GM10847 (cell line): ENCODE measurements around the gene GPX3.

Experiments
- POLR2A ChIP-seq: IDR thresholded peaks from 2 replicates; pipeline ENCODE4 v1.6.1; 2011; ENCODE audit not compliant: insufficient read length; ENCODE audit errors: extremely low read depth

Gene GPX3

DNA sequence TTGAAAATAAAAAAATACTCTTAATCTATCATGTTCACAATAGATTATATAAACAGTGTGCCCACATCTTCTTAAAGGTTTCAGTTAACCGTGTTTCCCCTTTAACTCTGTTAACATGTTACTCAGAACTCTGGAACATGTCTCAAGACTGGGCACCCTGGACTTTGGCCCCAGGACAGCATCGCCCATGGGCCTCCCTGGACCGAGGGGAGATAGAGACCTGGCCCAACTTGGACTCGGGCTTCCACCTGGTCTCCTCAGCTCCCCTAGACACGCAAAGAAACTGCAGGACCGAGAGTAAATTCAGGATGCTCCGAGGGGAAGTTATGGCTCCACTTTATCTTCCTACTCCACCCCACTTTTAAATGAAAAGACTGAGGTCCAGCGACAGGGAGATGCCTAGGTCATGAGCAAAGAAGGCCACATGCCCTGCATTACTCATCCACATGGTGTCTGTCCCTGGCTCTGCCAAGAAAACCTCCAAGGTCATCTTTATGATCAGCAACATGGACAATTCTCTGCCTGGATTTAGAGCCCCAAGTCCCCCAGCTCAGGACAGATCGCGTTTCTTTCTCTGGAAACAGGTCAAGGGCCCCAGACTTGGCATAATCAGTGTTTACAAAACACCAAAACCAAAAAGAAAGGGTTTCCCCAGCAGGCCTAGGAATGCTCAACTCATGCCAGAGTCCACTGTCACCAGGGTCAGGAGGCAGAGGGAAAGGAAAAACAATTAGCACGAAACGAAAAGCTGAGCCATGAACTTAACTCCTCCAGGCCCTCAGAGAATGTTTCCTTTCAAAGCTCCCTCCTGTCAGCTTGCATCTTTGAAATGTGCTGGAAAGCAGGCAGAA lies 17.4 kb downstream of the GPX3 start:
- TF ChIP-seq POLR2A = no peak

DNA sequence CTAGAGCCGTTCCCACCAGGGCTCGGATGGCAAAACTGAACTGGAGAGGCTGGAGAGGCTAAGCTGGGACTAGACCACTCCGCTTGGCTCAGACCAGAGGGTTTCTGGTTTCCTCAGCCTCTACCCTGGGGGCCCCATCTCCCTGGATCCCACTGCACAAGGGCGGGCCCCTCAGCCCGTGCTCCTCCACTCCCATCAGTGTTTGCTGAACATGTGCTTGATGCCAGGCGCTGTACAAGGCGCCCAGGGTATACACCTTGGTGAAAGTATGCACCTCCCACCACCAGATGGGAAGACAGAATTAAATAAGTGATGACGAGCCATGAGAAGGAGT lies 18.0 kb downstream of the GPX3 start:
- no peak for TF ChIP-seq POLR2A

GRCh38 chr5:151038801-151039238 lies 18.4 kb downstream of the GPX3 start:
- TF ChIP-seq POLR2A = peak; percentile 11

DNA sequence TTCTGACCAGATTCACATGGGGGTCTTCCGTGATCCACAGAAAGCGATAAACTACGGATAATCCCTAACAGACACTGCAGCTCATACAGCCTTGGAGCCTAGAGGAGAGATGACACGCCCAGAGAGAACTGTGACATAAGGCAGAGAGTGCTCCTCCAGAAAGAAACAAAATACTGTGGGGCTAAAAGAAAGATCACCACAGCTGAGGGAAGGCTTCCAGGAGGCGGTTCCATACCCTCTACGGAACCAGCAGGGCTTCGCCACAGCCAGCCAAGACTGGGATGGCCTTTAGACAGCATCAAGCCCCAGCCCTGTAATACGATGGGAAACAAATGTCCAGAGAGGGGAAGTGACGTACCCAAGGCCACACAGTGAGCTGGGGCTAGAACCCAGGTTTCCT lies 19.3 kb downstream of the GPX3 start:
- no peak for TF ChIP-seq POLR2A

GRCh38 chr5:151040211-151040747 lies 19.9 kb downstream of the GPX3 start:
- no peak for TF ChIP-seq POLR2A

GRCh38 chr5:151041577-151042268 lies 21.3 kb downstream of the GPX3 start:
- TF ChIP-seq POLR2A = no peak

- TF ChIP-seq POLR2A = no peak
Observed at GRCh38 chr5:151042453-151043093, 22.2 kb downstream of the GPX3 start.

GRCh38 chr5:151047814-151048425 lies 27.5 kb downstream of the GPX3 start:
- TF ChIP-seq POLR2A = no peak

DNA sequence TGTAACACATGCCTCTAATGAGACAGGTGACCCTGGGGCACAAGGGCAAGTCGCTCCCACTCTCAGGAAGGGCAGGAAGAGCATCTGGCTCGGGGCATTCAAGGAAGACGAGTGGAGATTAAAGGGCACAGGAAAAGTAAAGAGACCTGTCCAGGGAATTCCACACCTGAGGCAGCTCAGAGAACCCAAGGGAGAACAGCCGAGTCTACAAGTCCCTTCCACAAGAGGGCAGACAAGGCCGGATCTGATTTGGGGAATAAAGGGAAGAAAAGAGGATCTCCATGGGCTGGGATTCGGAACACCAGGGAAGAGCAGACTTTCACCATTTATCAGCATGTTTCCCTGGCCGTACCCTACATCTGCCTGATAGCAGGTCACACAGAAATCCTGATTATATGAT lies 28.1 kb downstream of the GPX3 start:
- no peak for TF ChIP-seq POLR2A

- no peak for TF ChIP-seq POLR2A
Observed at GRCh38 chr5:151051066-151051930, 30.9 kb downstream of the GPX3 start.

GRCh38 chr5:151051931-151052608 lies 31.7 kb downstream of the GPX3 start:
- TF ChIP-seq POLR2A = no peak

GRCh38 chr5:151052836-151053235 lies 32.4 kb downstream of the GPX3 start:
- TF ChIP-seq POLR2A = no peak

- TF ChIP-seq POLR2A = no peak
Observed at GRCh38 chr5:151053796-151054462, 33.5 kb downstream of the GPX3 start.
